T-helper 2 cell treated with Interferon-gamma antibody and Interleukin-4, amounts not matched to agents 5 μg/mL and 100 μg/mL, for 36 hours (primary cell): ENCODE data around the gene FAM222B.
"Not testable (repeated sequence)": the region's sequence is repeated elsewhere in the genome, so short reads cannot be mapped to it uniquely, and the experiment has no call there.

Source experiments
- DNase-seq: peaks from one replicate; pipeline ENCODE4 v3.0.0; 2021; ENCODE audit warnings: low spot score
- H3K27ac Mint-ChIP-seq: one replicate; pipeline ENCODE4 v1.8.0; 2021; ENCODE audit warnings: mild to moderate bottlenecking, mixed read lengths
- H3K27me3 Mint-ChIP-seq: one replicate; pipeline ENCODE4 v1.8.0; 2021; ENCODE audit warnings: low read depth, mixed read lengths
- H3K36me3 Mint-ChIP-seq: one replicate; pipeline ENCODE4 v1.8.0; 2021; ENCODE audit warnings: low read depth, mixed read lengths
- H3K4me1 Mint-ChIP-seq: one replicate; pipeline ENCODE4 v1.8.0; 2021; ENCODE audit warnings: low read depth, mixed read lengths
- H3K4me3 Mint-ChIP-seq: one replicate; pipeline ENCODE4 v1.8.0; 2022; ENCODE audit warnings: mild to moderate bottlenecking, moderate library complexity, mixed read lengths
- H3K9me3 Mint-ChIP-seq: one replicate; pipeline ENCODE4 v1.8.0; 2021; ENCODE audit warnings: mixed read lengths

The FAM222B gene

GRCh38 chr17:28841901-28842281 is 699 bp downstream of the FAM222B start:
- peaks cover 13% of the 10 kb centered on the region for H3K4me1 Mint-ChIP-seq
- H3K27ac Mint-ChIP-seq: peak overlapping the region; percentile 96
- no peaks in the 10 kb centered on the region for H3K27me3 Mint-ChIP-seq
- peak overlapping the region; percentile 99 for H3K4me3 Mint-ChIP-seq
- H3K36me3 Mint-ChIP-seq: peaks cover 7% of the 10 kb centered on the region
- DNase-seq: no peak
- H3K9me3 Mint-ChIP-seq: no peaks in the 10 kb centered on the region

GRCh38 chr17:28839221-28839620 is 3.4 kb downstream of the FAM222B start:
- Mint-ChIP-seq H3K4me3 (no peak overlapping the region), H3K36me3 (peaks cover 7% of the 10 kb centered on the region), H3K9me3 (no peaks in the 10 kb centered on the region), H3K27me3 (no peaks in the 10 kb centered on the region), H3K4me1 (peaks cover 13% of the 10 kb centered on the region), H3K27ac (peak overlapping the region; percentile 49)
- DNase-seq: no peak

GRCh38 chr17:28836541-28836940 is 6.0 kb downstream of the FAM222B start:
- H3K36me3 Mint-ChIP-seq, DNase-seq, H3K27me3 Mint-ChIP-seq, H3K9me3 Mint-ChIP-seq, H3K4me3 Mint-ChIP-seq, H3K27ac Mint-ChIP-seq, H3K4me1 Mint-ChIP-seq: not testable (repeated sequence)

- no peaks in the 10 kb centered on the region for H3K9me3 Mint-ChIP-seq
- H3K4me3 Mint-ChIP-seq: no peak overlapping the region
- H3K4me1 Mint-ChIP-seq: peaks cover 2% of the 10 kb centered on the region
- peaks cover 9% of the 10 kb centered on the region for H3K36me3 Mint-ChIP-seq
- H3K27me3 Mint-ChIP-seq: no peaks in the 10 kb centered on the region
- H3K27ac Mint-ChIP-seq: no peak overlapping the region
- no peak for DNase-seq
Observed at GRCh38 chr17:28834420-28834819, 8.2 kb downstream of the FAM222B start.

GRCh38 chr17:28828294-28829040 is 14.1 kb downstream of the FAM222B start:
- no peak overlapping the region for H3K4me3 Mint-ChIP-seq
- no peaks in the 10 kb centered on the region for H3K4me1 Mint-ChIP-seq
- DNase-seq: no peak
- peaks cover 11% of the 10 kb centered on the region for H3K36me3 Mint-ChIP-seq
- no peaks in the 10 kb centered on the region for H3K27me3 Mint-ChIP-seq
- no peaks in the 10 kb centered on the region for H3K9me3 Mint-ChIP-seq
- no peak overlapping the region for H3K27ac Mint-ChIP-seq

- Mint-ChIP-seq H3K4me3 (no peak overlapping the region), H3K27me3 (no peaks in the 10 kb centered on the region), H3K36me3 (peaks cover 11% of the 10 kb centered on the region), H3K4me1 (no peaks in the 10 kb centered on the region), H3K9me3 (no peaks in the 10 kb centered on the region), H3K27ac (no peak overlapping the region)
- DNase-seq: no peak
Observed at GRCh38 chr17:28827672-28828071, 14.9 kb downstream of the FAM222B start.

GRCh38 chr17:28819582-28819981 is 23.0 kb downstream of the FAM222B start:
- H3K36me3 Mint-ChIP-seq: no peaks in the 10 kb centered on the region
- peaks cover 5% of the 10 kb centered on the region for H3K4me1 Mint-ChIP-seq
- H3K27ac Mint-ChIP-seq: no peak overlapping the region
- DNase-seq: no peak
- no peaks in the 10 kb centered on the region for H3K27me3 Mint-ChIP-seq
- H3K4me3 Mint-ChIP-seq: no peak overlapping the region
- no peaks in the 10 kb centered on the region for H3K9me3 Mint-ChIP-seq

- Mint-ChIP-seq H3K4me1 (peaks cover 5% of the 10 kb centered on the region), H3K4me3 (no peak overlapping the region), H3K36me3 (no peaks in the 10 kb centered on the region), H3K27me3 (no peaks in the 10 kb centered on the region), H3K9me3 (no peaks in the 10 kb centered on the region), H3K27ac (no peak overlapping the region)
- DNase-seq: no peak
Observed at GRCh38 chr17:28818819-28819221, 23.8 kb downstream of the FAM222B start.

- Mint-ChIP-seq H3K27me3 (no peaks in the 10 kb centered on the region), H3K36me3 (peaks cover under 1% of the 10 kb centered on the region), H3K9me3 (no peaks in the 10 kb centered on the region), H3K4me1 (peaks cover 12% of the 10 kb centered on the region), H3K27ac (no peak overlapping the region), H3K4me3 (no peak overlapping the region)
- no peak for DNase-seq
Observed at GRCh38 chr17:28816540-28816939, 26.1 kb downstream of the FAM222B start.

- Mint-ChIP-seq H3K27ac (peak overlapping the region; percentile 92), H3K4me3 (peak overlapping the region; percentile 86), H3K27me3 (no peaks in the 10 kb centered on the region), H3K9me3 (no peaks in the 10 kb centered on the region), H3K36me3 (peaks cover 2% of the 10 kb centered on the region), H3K4me1 (peaks cover 28% of the 10 kb centered on the region)
- DNase-seq: no peak
Observed at GRCh38 chr17:28812748-28813377, 29.7 kb downstream of the FAM222B start.

- Mint-ChIP-seq H3K36me3 (peaks cover 2% of the 10 kb centered on the region), H3K27ac (peak overlapping the region; percentile 92), H3K4me1 (peaks cover 32% of the 10 kb centered on the region), H3K27me3 (no peaks in the 10 kb centered on the region), H3K9me3 (no peaks in the 10 kb centered on the region), H3K4me3 (peak overlapping the region; percentile 90)
- peak; percentile 97 for DNase-seq
Observed at GRCh38 chr17:28812091-28812747, 30.4 kb downstream of the FAM222B start.

- Mint-ChIP-seq H3K4me1 (peaks cover 30% of the 10 kb centered on the region), H3K4me3 (peak overlapping the region; percentile 90)
- DNase-seq: peak; percentile 12
Observed at GRCh38 chr17:28811651-28812090, 30.9 kb downstream of the FAM222B start.

GRCh38 chr17:28810437-28810836 is 32.2 kb downstream of the FAM222B start:
- peak; percentile 7 for DNase-seq
- Mint-ChIP-seq H3K36me3 (peaks cover 12% of the 10 kb centered on the region), H3K27me3 (no peaks in the 10 kb centered on the region), H3K4me1 (peaks cover 27% of the 10 kb centered on the region), H3K27ac (no peak overlapping the region), H3K4me3 (no peak overlapping the region), H3K9me3 (no peaks in the 10 kb centered on the region)

More at GRCh38 chr17:28811651-28812090, 30.9 kb downstream of the FAM222B start:
- Mint-ChIP-seq H3K27me3 (no peaks in the 10 kb centered on the region), H3K36me3 (peaks cover 2% of the 10 kb centered on the region), H3K27ac (peak overlapping the region; percentile 90), H3K9me3 (no peaks in the 10 kb centered on the region)

- DNase-seq: no peak
- Mint-ChIP-seq H3K36me3 (peaks cover 16% of the 10 kb centered on the region), H3K9me3 (no peaks in the 10 kb centered on the region), H3K4me3 (no peak overlapping the region), H3K27ac (peak overlapping the region; percentile 5), H3K4me1 (peaks cover 24% of the 10 kb centered on the region), H3K27me3 (no peaks in the 10 kb centered on the region)
Observed at GRCh38 chr17:28807925-28808634, 34.5 kb downstream of the FAM222B start.
